Type B pancreatic cell (in vitro differentiated cells): ENCODE data around the gene CHKB. TPM values are rescaled to one million over a fixed set of nuclear protein-coding genes. Genes with fewer than 3 reads are reported as not detected.

Experiments used
- DNase-seq: peaks from one replicate; pipeline ENCODE4 v3.0.0; 2021; ENCODE audit warnings: mixed read lengths; ENCODE audit not compliant: unreplicated experiment; ENCODE audit errors: extremely low spot score
- H3K27ac Mint-ChIP-seq: 2 replicates; pipeline ENCODE4 v1.8.0; 2021; ENCODE audit warnings: mild to moderate bottlenecking, mixed read lengths
- H3K27me3 Mint-ChIP-seq: 2 replicates; pipeline ENCODE4 v1.8.0; 2021; ENCODE audit warnings: mixed read lengths
- H3K36me3 Mint-ChIP-seq: 2 replicates; pipeline ENCODE4 v1.8.0; 2021; ENCODE audit warnings: mixed read lengths
- H3K4me1 Mint-ChIP-seq: one replicate; pipeline ENCODE4 v1.8.0; 2021; ENCODE audit warnings: mixed read lengths; ENCODE audit not compliant: unreplicated experiment
- H3K4me3 Mint-ChIP-seq: 2 replicates; pipeline ENCODE4 v1.8.0; 2021; ENCODE audit warnings: mild to moderate bottlenecking, mixed read lengths
- H3K9me3 Mint-ChIP-seq: 2 replicates; pipeline ENCODE4 v1.8.0; 2021; ENCODE audit warnings: mixed read lengths
- total RNA-seq: library from RNA; stranded (reverse); gene quantifications from 2 replicates; pipeline ENCODE4 v1.2.1, GENCODE V29; 2021; ENCODE audit warnings: low replicate concordance
- TF ChIP-seq, protein P1 (sequence below): fragments of 200-600 bp; sonication (generic); conservative IDR thresholded peaks from 2 replicates; pipeline ENCODE4 v1.5.0; 2021; ENCODE audit warnings: antibody characterized with exemption, mild to moderate bottlenecking

The CHKB gene
- total RNA-seq, 1 donor from 2014 or later, result 96.9 TPM

DNA sequence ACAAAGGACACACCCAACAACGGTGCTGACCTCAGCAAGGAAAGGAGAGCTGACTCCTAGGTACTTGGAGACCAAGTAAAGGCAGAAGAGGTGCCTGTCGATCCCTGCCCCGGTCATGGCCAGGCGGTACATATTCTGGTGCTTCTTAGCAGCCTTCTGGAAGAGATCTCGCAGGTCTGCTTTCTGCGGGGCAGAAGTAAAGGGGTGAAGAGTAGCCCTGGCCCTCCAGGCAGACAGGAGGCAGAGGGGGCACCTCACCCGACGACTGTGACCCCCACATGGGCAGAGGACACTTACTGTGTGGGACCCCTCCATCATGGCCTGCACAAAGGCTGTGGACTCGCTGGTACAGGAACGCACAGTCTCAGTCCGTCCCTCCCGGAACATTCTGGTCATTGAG lies 11.8 kb downstream of the CHKB start:
- no peak overlapping the region for H3K4me3 Mint-ChIP-seq
- H3K27me3 Mint-ChIP-seq, result no peaks in the 10 kb centered on the region
- TF ChIP-seq, protein P1, sequence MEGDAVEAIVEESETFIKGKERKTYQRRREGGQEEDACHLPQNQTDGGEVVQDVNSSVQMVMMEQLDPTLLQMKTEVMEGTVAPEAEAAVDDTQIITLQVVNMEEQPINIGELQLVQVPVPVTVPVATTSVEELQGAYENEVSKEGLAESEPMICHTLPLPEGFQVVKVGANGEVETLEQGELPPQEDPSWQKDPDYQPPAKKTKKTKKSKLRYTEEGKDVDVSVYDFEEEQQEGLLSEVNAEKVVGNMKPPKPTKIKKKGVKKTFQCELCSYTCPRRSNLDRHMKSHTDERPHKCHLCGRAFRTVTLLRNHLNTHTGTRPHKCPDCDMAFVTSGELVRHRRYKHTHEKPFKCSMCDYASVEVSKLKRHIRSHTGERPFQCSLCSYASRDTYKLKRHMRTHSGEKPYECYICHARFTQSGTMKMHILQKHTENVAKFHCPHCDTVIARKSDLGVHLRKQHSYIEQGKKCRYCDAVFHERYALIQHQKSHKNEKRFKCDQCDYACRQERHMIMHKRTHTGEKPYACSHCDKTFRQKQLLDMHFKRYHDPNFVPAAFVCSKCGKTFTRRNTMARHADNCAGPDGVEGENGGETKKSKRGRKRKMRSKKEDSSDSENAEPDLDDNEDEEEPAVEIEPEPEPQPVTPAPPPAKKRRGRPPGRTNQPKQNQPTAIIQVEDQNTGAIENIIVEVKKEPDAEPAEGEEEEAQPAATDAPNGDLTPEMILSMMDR, result no peak
- DNase-seq, result no peak
- no peaks in the 10 kb centered on the region for H3K9me3 Mint-ChIP-seq
- peaks cover 3% of the 10 kb centered on the region for H3K36me3 Mint-ChIP-seq
- H3K27ac Mint-ChIP-seq, result no peak overlapping the region
- H3K4me1 Mint-ChIP-seq, result no peaks in the 10 kb centered on the region

DNA sequence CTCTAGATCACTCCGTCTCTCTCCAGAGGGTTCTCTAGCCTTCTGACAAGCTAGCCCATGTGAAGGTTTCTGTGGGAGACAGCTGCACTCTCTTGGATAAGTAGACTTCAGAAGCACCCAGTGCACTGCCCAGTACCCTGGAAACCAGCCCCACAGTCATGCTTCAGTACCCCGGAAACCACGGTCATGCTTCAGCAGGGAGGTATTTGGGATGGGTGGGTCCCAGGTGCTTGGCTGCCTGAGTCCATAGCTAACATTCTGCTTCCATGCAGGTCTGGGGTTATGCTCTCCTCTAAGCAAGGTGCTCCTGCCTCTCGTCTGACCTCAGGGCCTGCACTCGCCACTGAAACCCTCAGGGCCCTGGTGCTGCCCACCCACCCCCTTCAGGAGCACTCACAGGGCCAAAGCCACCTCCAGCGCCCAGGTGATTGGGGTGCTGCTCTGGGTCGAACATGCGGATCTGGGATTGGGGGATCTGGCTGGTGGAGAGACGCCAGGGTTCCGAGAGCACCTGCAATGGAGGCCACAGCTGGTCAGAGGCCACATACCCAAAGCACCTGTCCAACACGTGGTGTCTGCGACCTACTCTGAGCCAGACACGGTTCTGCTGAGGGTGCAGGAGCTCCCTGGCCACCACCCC lies 12.6 kb downstream of the CHKB start:
- Mint-ChIP-seq H3K27me3 (no peaks in the 10 kb centered on the region), H3K27ac (no peak overlapping the region), H3K4me1 (no peaks in the 10 kb centered on the region), H3K36me3 (peaks cover 3% of the 10 kb centered on the region), H3K9me3 (no peaks in the 10 kb centered on the region), H3K4me3 (no peak overlapping the region)
- DNase-seq, result no peak
- TF ChIP-seq, protein P1, result no peak

DNA sequence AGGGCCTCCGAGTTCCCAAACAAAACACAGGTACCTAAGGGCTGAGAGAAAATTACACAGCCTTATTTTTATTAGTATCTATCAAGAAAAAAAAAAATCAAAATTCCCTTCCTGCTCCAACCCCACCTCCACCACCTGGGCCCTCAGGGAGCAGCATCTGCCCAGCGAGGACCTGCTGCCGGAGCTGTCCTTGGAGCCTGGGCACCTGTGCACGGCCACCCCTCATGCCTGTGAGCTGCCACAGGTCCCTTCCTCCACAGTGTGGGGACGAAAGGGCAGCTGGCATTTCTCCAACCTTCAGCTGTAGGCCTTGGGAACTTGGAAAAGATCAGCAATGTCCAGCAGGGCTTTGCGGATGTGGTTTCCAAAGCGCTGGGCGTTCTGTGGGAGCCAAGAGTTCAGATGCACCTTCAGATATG lies 13.6 kb downstream of the CHKB start:
- Mint-ChIP-seq H3K9me3 (no peaks in the 10 kb centered on the region), H3K27me3 (no peaks in the 10 kb centered on the region), H3K27ac (peak overlapping the region; percentile 53), H3K4me1 (no peaks in the 10 kb centered on the region), H3K36me3 (peaks cover 3% of the 10 kb centered on the region), H3K4me3 (no peak overlapping the region)
- no peak for DNase-seq
- TF ChIP-seq, protein P1, result no peak

DNA sequence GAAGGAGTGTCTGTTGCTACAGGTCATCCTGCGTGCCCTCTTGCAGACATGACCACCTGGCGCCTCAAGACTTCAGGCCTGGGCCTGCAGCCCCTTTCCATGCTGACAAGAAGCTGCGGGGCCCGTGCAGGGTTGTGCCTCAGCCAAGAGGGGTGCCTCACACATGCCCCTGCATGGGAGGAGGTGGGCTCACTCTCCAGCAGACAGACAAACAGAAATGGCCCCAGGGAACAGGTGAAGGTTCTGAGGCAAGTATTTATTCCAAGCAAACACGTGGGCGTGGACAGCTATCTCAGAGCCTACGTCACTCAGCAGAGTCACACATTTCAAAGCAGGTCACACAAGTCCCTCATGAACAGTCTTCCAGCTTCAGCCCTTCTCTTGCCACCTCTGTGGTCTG lies 14.0 kb downstream of the CHKB start:
- H3K9me3 Mint-ChIP-seq, result no peaks in the 10 kb centered on the region
- no peaks in the 10 kb centered on the region for H3K27me3 Mint-ChIP-seq
- H3K27ac Mint-ChIP-seq, result peak overlapping the region; percentile 53
- TF ChIP-seq, protein P1, result no peak
- peaks cover 3% of the 10 kb centered on the region for H3K4me1 Mint-ChIP-seq
- no peak for DNase-seq
- no peak overlapping the region for H3K4me3 Mint-ChIP-seq
- H3K36me3 Mint-ChIP-seq, result peaks cover 3% of the 10 kb centered on the region

DNA sequence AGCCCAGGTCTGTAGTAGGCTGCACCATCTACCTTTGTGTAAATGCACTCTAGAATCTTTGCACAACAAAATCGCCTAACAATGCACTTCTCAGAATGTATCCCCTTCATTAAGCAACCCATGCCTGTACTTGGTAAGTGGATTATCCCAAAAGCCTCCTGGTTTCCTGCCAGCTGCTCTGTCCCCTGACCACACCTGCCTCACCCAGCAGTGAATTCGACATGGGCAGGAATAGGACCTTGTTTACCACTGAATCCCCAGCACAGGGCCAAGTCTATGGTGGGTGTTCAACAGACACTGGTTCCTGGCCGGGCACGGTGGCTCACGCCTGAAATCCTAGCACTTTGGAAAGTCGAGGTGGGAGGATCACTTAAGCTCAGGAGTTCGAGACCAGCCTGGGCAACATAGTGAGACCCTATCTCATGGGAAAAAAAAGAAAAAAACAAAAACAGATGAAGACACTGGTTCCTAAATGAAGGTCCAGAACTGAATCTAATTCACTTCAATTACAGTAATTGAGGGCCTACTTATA lies 14.9 kb downstream of the CHKB start:
- Mint-ChIP-seq H3K27me3 (no peaks in the 10 kb centered on the region), H3K9me3 (no peaks in the 10 kb centered on the region), H3K4me1 (peaks cover 11% of the 10 kb centered on the region), H3K27ac (no peak overlapping the region), H3K4me3 (no peak overlapping the region), H3K36me3 (peaks cover 3% of the 10 kb centered on the region)
- TF ChIP-seq, protein P1, result no peak
- no peak for DNase-seq
